GM23338 (cell line): ENCODE data around the gene EIF4E2. TPM values are rescaled to one million over a fixed set of nuclear protein-coding genes. Genes with fewer than 3 reads are reported as not detected.

ENCODE experiments used
- ATAC-seq: fragments of 200-7000 bp; cut with Tn5 transposase; 3 replicates; pipeline ENCODE4 v1.9.1; 2020
- DNase-seq: peaks from one replicate; pipeline ENCODE4 v3.0.0-alpha.2; 2015; ENCODE audit warnings: low spot score
- H2AFZ ChIP-seq: fragments of 200-600 bp; sonication (generic); 2 replicates; pipeline ENCODE4 v1.8.0; 2016; ENCODE audit warnings: antibody characterized with exemption, mild to moderate bottlenecking, moderate library complexity
- H3F3A ChIP-seq: fragments of 200-600 bp; sonication (generic); replicated peaks from 2 replicates; pipeline ENCODE4 v1.8.0; 2017; ENCODE audit warnings: antibody characterized with exemption, mixed run types, low read depth
- H3K27ac ChIP-seq: fragments of 200-600 bp; sonication (generic); 2 replicates; pipeline ENCODE4 v1.6.1; 2016; ENCODE audit warnings: low read depth
- H3K27me3 ChIP-seq: fragments of 200-600 bp; sonication (generic); 2 replicates; pipeline ENCODE4 v1.8.0; 2016; ENCODE audit warnings: mild to moderate bottlenecking, mixed run types, moderate library complexity; ENCODE audit not compliant: insufficient read depth
- H3K36me3 ChIP-seq: fragments of 200-600 bp; sonication (generic); 2 replicates; pipeline ENCODE4 v1.8.0; 2016; ENCODE audit warnings: mild to moderate bottlenecking; ENCODE audit not compliant: insufficient read depth
- H3K4me1 ChIP-seq: fragments of 200-600 bp; sonication (generic); 2 replicates; pipeline ENCODE4 v1.8.0; 2016; ENCODE audit warnings: mild to moderate bottlenecking, moderate library complexity; ENCODE audit not compliant: insufficient read depth
- H3K4me2 ChIP-seq: fragments of 200-600 bp; sonication (generic); 2 replicates; pipeline ENCODE4 v1.7.1; 2017; ENCODE audit warnings: mixed run types
- H3K4me3 ChIP-seq: fragments of 200-600 bp; sonication (generic); 2 replicates; pipeline ENCODE4 v1.6.1; 2016; ENCODE audit warnings: mixed run types
- H3K79me2 ChIP-seq: fragments of 200-600 bp; sonication (generic); replicated peaks from 2 replicates; pipeline ENCODE4 v1.8.0; 2017; ENCODE audit warnings: mild to moderate bottlenecking; ENCODE audit not compliant: insufficient read depth
- H3K9me2 ChIP-seq: fragments of 200-600 bp; sonication (generic); 2 replicates; pipeline ENCODE4 v1.8.0; 2017; ENCODE audit not compliant: insufficient read depth
- H4K20me1 ChIP-seq: fragments of 200-600 bp; sonication (generic); replicated peaks from 2 replicates; pipeline ENCODE4 v1.8.0; 2017; ENCODE audit warnings: mild to moderate bottlenecking; ENCODE audit not compliant: insufficient read depth
- H3K27ac Mint-ChIP-seq: 2 replicates; pipeline ENCODE4 v1.8.0; 2020; ENCODE audit warnings: inconsistent platforms, mild to moderate bottlenecking, moderate library complexity, mixed read lengths
- H3K27me3 Mint-ChIP-seq: 3 replicates; pipeline ENCODE4 v1.8.0; 2022; ENCODE audit warnings: low read depth, mild to moderate bottlenecking, moderate library complexity, mixed read lengths, inconsistent platforms; ENCODE audit not compliant: insufficient read depth, poor library complexity
- H3K36me3 Mint-ChIP-seq: 3 replicates; pipeline ENCODE4 v1.8.0; 2021; ENCODE audit warnings: low read depth, mild to moderate bottlenecking, inconsistent platforms, moderate library complexity, mixed read lengths
- H3K4me1 Mint-ChIP-seq: 3 replicates; pipeline ENCODE4 v1.8.0; 2020; ENCODE audit warnings: mild to moderate bottlenecking, inconsistent platforms, mixed read lengths
- H3K4me3 Mint-ChIP-seq: 3 replicates; pipeline ENCODE4 v1.8.0; 2021; ENCODE audit warnings: moderate library complexity, mild to moderate bottlenecking, inconsistent platforms, mixed read lengths
- H3K9me3 Mint-ChIP-seq: 3 replicates; pipeline ENCODE4 v1.8.0; 2020; ENCODE audit warnings: moderate library complexity, mild to moderate bottlenecking, inconsistent platforms, mixed read lengths
- CREB1 ChIP-seq: fragments of 250-450 bp; sonication (Bioruptor Pico); IDR thresholded peaks from 2 replicates; pipeline ENCODE4 v1.5.0; 2020; ENCODE audit warnings: low read depth, mild to moderate bottlenecking, moderate library complexity
- EZH2 ChIP-seq: fragments of 200-600 bp; sonication (generic); IDR thresholded peaks from one replicate; pipeline ENCODE4 v1.8.0; 2017; ENCODE audit warnings: antibody characterized with exemption, mild to moderate bottlenecking, low read depth; ENCODE audit not compliant: unreplicated experiment
- JUNB ChIP-seq: IDR thresholded peaks from one replicate; pipeline ENCODE4 v1.6.1; 2016; ENCODE audit warnings: antibody characterized with exemption; ENCODE audit not compliant: unreplicated experiment
- NANOG ChIP-seq: IDR thresholded peaks from 2 replicates; pipeline ENCODE4 v1.6.1; 2016; ENCODE audit warnings: antibody characterized with exemption, borderline replicate concordance
- POLR2AphosphoS5 ChIP-seq: IDR thresholded peaks from 2 replicates; pipeline ENCODE4 v1.6.1; 2016; ENCODE audit warnings: antibody characterized with exemption, low read depth
- STAT1 ChIP-seq: IDR thresholded peaks from one replicate; pipeline ENCODE4 v1.6.1; 2016; ENCODE audit warnings: antibody characterized with exemption; ENCODE audit not compliant: unreplicated experiment
- ZNF114 ChIP-seq: fragments of 250-450 bp; sonication (Bioruptor Pico); IDR thresholded peaks from 2 replicates; pipeline ENCODE4 v1.5.0; 2020; ENCODE audit warnings: mild to moderate bottlenecking, moderate library complexity
- ZNF331 ChIP-seq: fragments of 250-450 bp; sonication (Bioruptor Pico); IDR thresholded peaks from 2 replicates; pipeline ENCODE4 v1.5.0; 2020; ENCODE audit warnings: low read depth, mild to moderate bottlenecking, moderate library complexity
- polyA plus RNA-seq: library from polyadenylated mRNA; unstranded; fragments of >200 nt; fragmentation: Nextera tagmentation; extraction: Ambion mirVana; gene quantifications from 2 replicates; pipeline ENCODE4 v1.2.1, GENCODE V29; 2016
- total RNA-seq: library from RNA; depleted of rRNA; stranded (reverse); fragments of >200 nt; shearing (Covaris generic); gene quantifications from 2 replicates; pipeline ENCODE4 v1.2.3, GENCODE V29; 2014
- TF ChIP-seq, protein P1 (sequence below): IDR thresholded peaks from 2 replicates; pipeline ENCODE4 v1.6.1; 2016; ENCODE audit warnings: antibody characterized with exemption
- TF ChIP-seq, protein P2 (sequence below): IDR thresholded peaks from one replicate; pipeline ENCODE4 v1.6.1; 2018; ENCODE audit warnings: antibody characterized with exemption; ENCODE audit not compliant: unreplicated experiment
- TF ChIP-seq, protein P3 (sequence below), 2 experiments: fragments of 200-600 bp in 1 of 2; sonication (generic) in 1 of 2; conservative IDR thresholded peaks; 2 replicates each; pipeline versions ENCODE4 v1.5.1 to v1.6.1; 2016 to 2017; ENCODE audit warnings: antibody characterized with exemption in 2 of 2, low read depth in 2 of 2, mild to moderate bottlenecking in 2 of 2, moderate library complexity in 1 of 2

EIF4E2 gene
- total and polyA plus RNA-seq, 2 experiments from 2014 or later, result 68.1 to 152 TPM

DNA sequence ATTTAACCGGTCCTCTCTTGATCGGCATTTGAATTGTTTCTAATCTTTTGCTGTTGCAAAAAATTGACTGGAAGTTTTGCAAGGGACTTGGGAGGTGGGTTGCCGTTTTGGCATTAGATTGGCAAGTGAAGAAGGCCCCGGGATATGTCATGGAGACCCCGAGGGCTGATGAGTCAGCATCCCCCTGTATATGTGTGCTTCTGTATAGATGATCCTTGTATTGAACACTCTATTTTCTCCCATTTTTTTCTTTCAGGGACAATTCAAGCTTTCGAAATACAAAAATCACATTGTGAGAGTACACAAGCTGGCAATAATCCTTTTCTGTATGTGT, 30.1 kb downstream of the EIF4E2 start (continued):
- no peak for TF ChIP-seq EZH2
- TF ChIP-seq, protein P1, sequence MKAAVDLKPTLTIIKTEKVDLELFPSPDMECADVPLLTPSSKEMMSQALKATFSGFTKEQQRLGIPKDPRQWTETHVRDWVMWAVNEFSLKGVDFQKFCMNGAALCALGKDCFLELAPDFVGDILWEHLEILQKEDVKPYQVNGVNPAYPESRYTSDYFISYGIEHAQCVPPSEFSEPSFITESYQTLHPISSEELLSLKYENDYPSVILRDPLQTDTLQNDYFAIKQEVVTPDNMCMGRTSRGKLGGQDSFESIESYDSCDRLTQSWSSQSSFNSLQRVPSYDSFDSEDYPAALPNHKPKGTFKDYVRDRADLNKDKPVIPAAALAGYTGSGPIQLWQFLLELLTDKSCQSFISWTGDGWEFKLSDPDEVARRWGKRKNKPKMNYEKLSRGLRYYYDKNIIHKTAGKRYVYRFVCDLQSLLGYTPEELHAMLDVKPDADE, result no peak

DNA sequence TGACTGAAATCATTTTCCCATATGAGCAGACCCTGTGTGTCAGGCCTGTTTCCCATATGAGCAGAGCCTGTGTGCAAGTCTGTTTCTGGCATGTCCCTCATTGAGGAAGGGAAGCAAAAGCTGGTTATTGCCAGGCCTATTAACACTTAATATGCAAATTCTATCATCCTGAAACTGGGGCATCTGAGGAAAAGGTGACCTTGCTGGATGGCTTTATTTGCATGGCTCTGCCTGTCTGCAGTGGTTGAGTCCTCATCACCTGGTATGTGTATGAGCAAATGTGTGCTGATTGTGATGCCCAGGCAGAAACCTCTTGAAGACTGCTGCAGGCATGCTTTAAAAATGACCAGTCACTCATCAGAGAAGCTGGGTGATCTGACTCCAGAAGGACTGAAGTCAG, 31.2 kb downstream of the EIF4E2 start:
- H3K9me3 Mint-ChIP-seq, result no peaks in the 10 kb centered on the region
- TF ChIP-seq ZNF114, result no peak
- TF ChIP-seq, protein P2, sequence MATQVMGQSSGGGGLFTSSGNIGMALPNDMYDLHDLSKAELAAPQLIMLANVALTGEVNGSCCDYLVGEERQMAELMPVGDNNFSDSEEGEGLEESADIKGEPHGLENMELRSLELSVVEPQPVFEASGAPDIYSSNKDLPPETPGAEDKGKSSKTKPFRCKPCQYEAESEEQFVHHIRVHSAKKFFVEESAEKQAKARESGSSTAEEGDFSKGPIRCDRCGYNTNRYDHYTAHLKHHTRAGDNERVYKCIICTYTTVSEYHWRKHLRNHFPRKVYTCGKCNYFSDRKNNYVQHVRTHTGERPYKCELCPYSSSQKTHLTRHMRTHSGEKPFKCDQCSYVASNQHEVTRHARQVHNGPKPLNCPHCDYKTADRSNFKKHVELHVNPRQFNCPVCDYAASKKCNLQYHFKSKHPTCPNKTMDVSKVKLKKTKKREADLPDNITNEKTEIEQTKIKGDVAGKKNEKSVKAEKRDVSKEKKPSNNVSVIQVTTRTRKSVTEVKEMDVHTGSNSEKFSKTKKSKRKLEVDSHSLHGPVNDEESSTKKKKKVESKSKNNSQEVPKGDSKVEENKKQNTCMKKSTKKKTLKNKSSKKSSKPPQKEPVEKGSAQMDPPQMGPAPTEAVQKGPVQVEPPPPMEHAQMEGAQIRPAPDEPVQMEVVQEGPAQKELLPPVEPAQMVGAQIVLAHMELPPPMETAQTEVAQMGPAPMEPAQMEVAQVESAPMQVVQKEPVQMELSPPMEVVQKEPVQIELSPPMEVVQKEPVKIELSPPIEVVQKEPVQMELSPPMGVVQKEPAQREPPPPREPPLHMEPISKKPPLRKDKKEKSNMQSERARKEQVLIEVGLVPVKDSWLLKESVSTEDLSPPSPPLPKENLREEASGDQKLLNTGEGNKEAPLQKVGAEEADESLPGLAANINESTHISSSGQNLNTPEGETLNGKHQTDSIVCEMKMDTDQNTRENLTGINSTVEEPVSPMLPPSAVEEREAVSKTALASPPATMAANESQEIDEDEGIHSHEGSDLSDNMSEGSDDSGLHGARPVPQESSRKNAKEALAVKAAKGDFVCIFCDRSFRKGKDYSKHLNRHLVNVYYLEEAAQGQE, result no peak
- Histone ChIP-seq H3K27me3 (no peaks in the 10 kb centered on the region), H3K79me2 (no peaks in the 10 kb centered on the region), H3K4me1 (no peaks in the 10 kb centered on the region), H2AFZ (no peak overlapping the region), H3K9me2 (no peaks in the 10 kb centered on the region), H3K27ac (no peak overlapping the region), H3F3A (no peaks in the 10 kb centered on the region), H3K4me3 (no peak overlapping the region), H4K20me1 (peaks cover 8% of the 10 kb centered on the region), H3K4me2 (no peak overlapping the region), H3K36me3 (no peaks in the 10 kb centered on the region)
- H3K27ac Mint-ChIP-seq, result no peak overlapping the region
- H3K4me3 Mint-ChIP-seq, result no peak overlapping the region
- peaks cover 16% of the 10 kb centered on the region for H3K36me3 Mint-ChIP-seq
- H3K27me3 Mint-ChIP-seq, result no peaks in the 10 kb centered on the region
- no peak for ATAC-seq
- no peak for DNase-seq
- H3K4me1 Mint-ChIP-seq, result peaks cover 2% of the 10 kb centered on the region; the same call in 1 of the 3 replicates

DNA sequence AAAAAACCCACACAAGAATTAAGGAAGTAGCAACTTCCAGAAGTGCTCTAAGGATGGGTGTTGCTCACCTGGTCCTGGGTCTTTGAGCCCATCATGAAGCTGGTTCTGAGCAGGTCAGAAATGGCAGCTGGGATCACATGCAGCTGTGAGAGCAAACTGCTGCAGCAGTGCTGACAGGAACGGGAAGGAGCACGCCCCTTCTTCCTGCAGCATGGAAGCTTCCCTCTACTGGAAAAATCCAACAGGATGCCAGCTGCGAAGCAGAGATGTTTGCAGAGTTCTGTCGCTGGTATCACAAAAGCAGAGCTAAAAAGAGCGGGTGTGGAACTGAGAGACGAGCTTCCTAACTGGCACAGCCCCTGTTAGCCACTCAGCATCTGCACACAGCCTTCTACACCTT, 33.7 kb downstream of the EIF4E2 start:
- Mint-ChIP-seq H3K36me3 (peaks cover 16% of the 10 kb centered on the region), H3K27me3 (no peaks in the 10 kb centered on the region), H3K9me3 (no peaks in the 10 kb centered on the region), H3K27ac (no peak overlapping the region), H3K4me3 (no peak overlapping the region), H3K4me1 (peaks cover 18% of the 10 kb centered on the region)
- Histone ChIP-seq H3K9me2 (no peaks in the 10 kb centered on the region), H3K27ac (no peak overlapping the region; the same call in 1 of the 2 replicates), H3K4me3 (no peak overlapping the region), H4K20me1 (peaks cover 8% of the 10 kb centered on the region), H3F3A (no peaks in the 10 kb centered on the region), H3K79me2 (no peaks in the 10 kb centered on the region), H3K4me2 (no peak overlapping the region), H3K27me3 (no peaks in the 10 kb centered on the region), H2AFZ (no peak overlapping the region), H3K4me1 (peaks cover 5% of the 10 kb centered on the region; the same call in 1 of the 2 replicates), H3K36me3 (no peaks in the 10 kb centered on the region)
- ATAC-seq (no peak), DNase-seq (no peak)
- TF ChIP-seq NANOG (no peak), POLR2AphosphoS5 (no peak), STAT1 (no peak), CREB1 (CRISPR knock-in tag) (no peak), JUNB (no peak), ZNF331 (CRISPR knock-in tag) (no peak), EZH2 (no peak), ZNF114 (no peak)
- TF ChIP-seq, protein P3, sequence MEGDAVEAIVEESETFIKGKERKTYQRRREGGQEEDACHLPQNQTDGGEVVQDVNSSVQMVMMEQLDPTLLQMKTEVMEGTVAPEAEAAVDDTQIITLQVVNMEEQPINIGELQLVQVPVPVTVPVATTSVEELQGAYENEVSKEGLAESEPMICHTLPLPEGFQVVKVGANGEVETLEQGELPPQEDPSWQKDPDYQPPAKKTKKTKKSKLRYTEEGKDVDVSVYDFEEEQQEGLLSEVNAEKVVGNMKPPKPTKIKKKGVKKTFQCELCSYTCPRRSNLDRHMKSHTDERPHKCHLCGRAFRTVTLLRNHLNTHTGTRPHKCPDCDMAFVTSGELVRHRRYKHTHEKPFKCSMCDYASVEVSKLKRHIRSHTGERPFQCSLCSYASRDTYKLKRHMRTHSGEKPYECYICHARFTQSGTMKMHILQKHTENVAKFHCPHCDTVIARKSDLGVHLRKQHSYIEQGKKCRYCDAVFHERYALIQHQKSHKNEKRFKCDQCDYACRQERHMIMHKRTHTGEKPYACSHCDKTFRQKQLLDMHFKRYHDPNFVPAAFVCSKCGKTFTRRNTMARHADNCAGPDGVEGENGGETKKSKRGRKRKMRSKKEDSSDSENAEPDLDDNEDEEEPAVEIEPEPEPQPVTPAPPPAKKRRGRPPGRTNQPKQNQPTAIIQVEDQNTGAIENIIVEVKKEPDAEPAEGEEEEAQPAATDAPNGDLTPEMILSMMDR (conservative IDR thresholded peaks at IDR 0.05; ENCODE audit: low read depth in 2 of 2), result no peak
- TF ChIP-seq, protein P1, result no peak
